Measurements from ENCODE around the gene KIAA0513.

Gene KIAA0513

GRCh38 chr16:85127379-85127723, 99.8 kb downstream of the KIAA0513 start:
- H3K9me3 ChIP-seq, result no peaks in the 10 kb centered on the region
- no peak overlapping the region for H3K4me3 ChIP-seq (ENCODE audit: low read depth, low read length)
- TF ChIP-seq CTCF (IDR thresholded peaks at IDR 0.05; ENCODE audit: low read depth, low read length), result no peak
- no peak for DNase-seq
- H3K27me3 ChIP-seq, result no peaks in the 10 kb centered on the region
- no peaks in the 10 kb centered on the region for H3K36me3 ChIP-seq
- peaks cover 6% of the 10 kb centered on the region for H3K4me1 ChIP-seq

GRCh38 chr16:85128079-85128837, 100.7 kb downstream of the KIAA0513 start:
- TF ChIP-seq CTCF (IDR thresholded peaks at IDR 0.05; ENCODE audit: low read depth, low read length), result no peak
- Histone ChIP-seq H3K9me3 (no peaks in the 10 kb centered on the region), H3K4me1 (peaks cover 6% of the 10 kb centered on the region), H3K36me3 (no peaks in the 10 kb centered on the region), H3K27me3 (no peaks in the 10 kb centered on the region), H3K4me3 (ENCODE audit: low read depth, low read length) (no peak overlapping the region)
- no peak for DNase-seq

- no peak for TF ChIP-seq CTCF (IDR thresholded peaks at IDR 0.05; ENCODE audit: low read depth, low read length)
- Histone ChIP-seq H3K4me3 (ENCODE audit: low read depth, low read length) (no peak overlapping the region), H3K9me3 (no peaks in the 10 kb centered on the region), H3K27me3 (no peaks in the 10 kb centered on the region), H3K4me1 (peaks cover 6% of the 10 kb centered on the region), H3K36me3 (no peaks in the 10 kb centered on the region)
- DNase-seq, result no peak
Observed at GRCh38 chr16:85129876-85130704, 102.5 kb downstream of the KIAA0513 start.

GRCh38 chr16:85130705-85131028, 103.1 kb downstream of the KIAA0513 start:
- Histone ChIP-seq H3K36me3 (no peaks in the 10 kb centered on the region), H3K4me1 (peaks cover 6% of the 10 kb centered on the region), H3K9me3 (no peaks in the 10 kb centered on the region), H3K4me3 (ENCODE audit: low read depth, low read length) (no peak overlapping the region), H3K27me3 (no peaks in the 10 kb centered on the region)
- DNase-seq, result no peak
- TF ChIP-seq CTCF (IDR thresholded peaks at IDR 0.05; ENCODE audit: low read depth, low read length), result no peak

- no peaks in the 10 kb centered on the region for H3K36me3 ChIP-seq
- H3K4me1 ChIP-seq, result peaks cover 10% of the 10 kb centered on the region
- H3K27me3 ChIP-seq, result no peaks in the 10 kb centered on the region
- no peaks in the 10 kb centered on the region for H3K9me3 ChIP-seq
- DNase-seq, result no peak
- TF ChIP-seq CTCF (IDR thresholded peaks at IDR 0.05; ENCODE audit: low read depth, low read length), result no peak
- no peak overlapping the region for H3K4me3 ChIP-seq (ENCODE audit: low read depth, low read length)
Observed at GRCh38 chr16:85132456-85133289, 105.1 kb downstream of the KIAA0513 start.
